Sigmoid colon (tissue), 4 donors: Measurements from ENCODE around the gene PRAMEF15.
"Not testable (repeated sequence)": the region's sequence is repeated elsewhere in the genome, so short reads cannot be mapped to it uniquely, and the experiment has no call there.

Source experiments
- CTCF ChIP-seq, 4 experiments: fragments of 450-650 bp in 3 of 4; fragments of 200-600 bp in 1 of 4; IDR thresholded peaks; one replicate each; pipeline ENCODE4 v1.5.1; 2016 to 2019; ENCODE audit warnings: antibody characterized with exemption in 4 of 4, mild to moderate bottlenecking in 3 of 4, moderate library complexity in 2 of 4
- POLR2AphosphoS5 ChIP-seq, 4 donors: sonication (generic); formaldehyde crosslinking; IDR thresholded peaks; one replicate each; pipeline ENCODE4 v1.6.1; 2017; ENCODE audit warnings: antibody characterized with exemption in 4 of 4

- not testable (repeated sequence) for TF ChIP-seq CTCF, POLR2AphosphoS5 (IDR thresholded peaks at IDR 0.05)
Observed at GRCh38 chr1:13277016-13277415, 38.4 kb upstream of the PRAMEF15 start.
